Measurements from ENCODE around the gene TGDS. TPM values are rescaled to one million over a fixed set of nuclear protein-coding genes. Genes with fewer than 3 reads are reported as not detected.

The TGDS gene
- total RNA-seq, 2 experiments from 2014 or later, result 7.7 to 8.0 TPM

DNA sequence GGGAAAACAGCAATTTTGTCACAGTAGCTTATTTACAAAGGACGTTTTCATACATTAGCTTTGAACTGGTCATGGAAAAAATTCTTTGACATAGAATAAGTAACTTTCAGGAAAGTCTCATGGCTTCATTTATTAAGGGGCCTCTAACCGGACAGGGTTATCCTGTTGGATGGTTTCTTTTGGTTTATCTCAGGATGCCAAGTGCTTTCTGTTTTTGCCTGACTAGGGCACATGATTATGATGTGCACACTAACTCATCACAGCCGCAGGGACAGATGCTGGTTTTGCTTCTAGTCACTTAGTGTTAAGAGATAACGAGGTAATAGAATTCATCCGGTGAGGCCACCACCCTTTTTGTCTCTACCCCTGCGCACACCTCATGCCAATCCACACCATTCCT lies 53.0 kb downstream of the TGDS start:
- H3K9me3 ChIP-seq (ENCODE audit: low read length), result no peaks in the 10 kb centered on the region
- H3K36me3 ChIP-seq (ENCODE audit: insufficient read depth, low read length), result no peaks in the 10 kb centered on the region
- H2AFZ ChIP-seq (ENCODE audit: low read length), result no peak overlapping the region
- no peak overlapping the region for H3K27ac ChIP-seq (ENCODE audit: low read depth, low read length, poor library complexity, severe bottlenecking)
- H3K79me2 ChIP-seq (ENCODE audit: insufficient read depth, low read depth, low read length), result no peaks in the 10 kb centered on the region
- no peaks in the 10 kb centered on the region for H3K9me2 ChIP-seq (ENCODE audit: insufficient read depth, low read length)
- H4K20me1 ChIP-seq (ENCODE audit: insufficient read depth, low read length), result no peaks in the 10 kb centered on the region
- TF ChIP-seq EZH2phosphoT487 (IDR thresholded peaks at IDR 0.05; ENCODE audit: borderline replicate concordance, low read depth, low read length), result no peak
- TF ChIP-seq, protein P1, sequence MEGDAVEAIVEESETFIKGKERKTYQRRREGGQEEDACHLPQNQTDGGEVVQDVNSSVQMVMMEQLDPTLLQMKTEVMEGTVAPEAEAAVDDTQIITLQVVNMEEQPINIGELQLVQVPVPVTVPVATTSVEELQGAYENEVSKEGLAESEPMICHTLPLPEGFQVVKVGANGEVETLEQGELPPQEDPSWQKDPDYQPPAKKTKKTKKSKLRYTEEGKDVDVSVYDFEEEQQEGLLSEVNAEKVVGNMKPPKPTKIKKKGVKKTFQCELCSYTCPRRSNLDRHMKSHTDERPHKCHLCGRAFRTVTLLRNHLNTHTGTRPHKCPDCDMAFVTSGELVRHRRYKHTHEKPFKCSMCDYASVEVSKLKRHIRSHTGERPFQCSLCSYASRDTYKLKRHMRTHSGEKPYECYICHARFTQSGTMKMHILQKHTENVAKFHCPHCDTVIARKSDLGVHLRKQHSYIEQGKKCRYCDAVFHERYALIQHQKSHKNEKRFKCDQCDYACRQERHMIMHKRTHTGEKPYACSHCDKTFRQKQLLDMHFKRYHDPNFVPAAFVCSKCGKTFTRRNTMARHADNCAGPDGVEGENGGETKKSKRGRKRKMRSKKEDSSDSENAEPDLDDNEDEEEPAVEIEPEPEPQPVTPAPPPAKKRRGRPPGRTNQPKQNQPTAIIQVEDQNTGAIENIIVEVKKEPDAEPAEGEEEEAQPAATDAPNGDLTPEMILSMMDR (conservative IDR thresholded peaks at IDR 0.05; ENCODE audit: low read length), result no peak
- H3K4me3 ChIP-seq (ENCODE audit: low read depth, low read length, poor library complexity, severe bottlenecking), result no peak overlapping the region
- no peak for DNase-seq (ENCODE audit: low spot score)
- BruUV-seq (replicated peaks), result no TSS peak
- CTCF ChIA-PET (ENCODE audit: unreplicated experiment), result no interaction called here
- H3K4me2 ChIP-seq (ENCODE audit: low read length), result no peak overlapping the region
- intact Hi-C loops (cut with micrococcal nuclease; ENCODE audit: unreplicated experiment), result no loop called here
- no peaks in the 10 kb centered on the region for H3K4me1 ChIP-seq (ENCODE audit: insufficient read depth, low read length, poor library complexity, severe bottlenecking)
- POLR2A ChIA-PET, result no interaction called here

DNA sequence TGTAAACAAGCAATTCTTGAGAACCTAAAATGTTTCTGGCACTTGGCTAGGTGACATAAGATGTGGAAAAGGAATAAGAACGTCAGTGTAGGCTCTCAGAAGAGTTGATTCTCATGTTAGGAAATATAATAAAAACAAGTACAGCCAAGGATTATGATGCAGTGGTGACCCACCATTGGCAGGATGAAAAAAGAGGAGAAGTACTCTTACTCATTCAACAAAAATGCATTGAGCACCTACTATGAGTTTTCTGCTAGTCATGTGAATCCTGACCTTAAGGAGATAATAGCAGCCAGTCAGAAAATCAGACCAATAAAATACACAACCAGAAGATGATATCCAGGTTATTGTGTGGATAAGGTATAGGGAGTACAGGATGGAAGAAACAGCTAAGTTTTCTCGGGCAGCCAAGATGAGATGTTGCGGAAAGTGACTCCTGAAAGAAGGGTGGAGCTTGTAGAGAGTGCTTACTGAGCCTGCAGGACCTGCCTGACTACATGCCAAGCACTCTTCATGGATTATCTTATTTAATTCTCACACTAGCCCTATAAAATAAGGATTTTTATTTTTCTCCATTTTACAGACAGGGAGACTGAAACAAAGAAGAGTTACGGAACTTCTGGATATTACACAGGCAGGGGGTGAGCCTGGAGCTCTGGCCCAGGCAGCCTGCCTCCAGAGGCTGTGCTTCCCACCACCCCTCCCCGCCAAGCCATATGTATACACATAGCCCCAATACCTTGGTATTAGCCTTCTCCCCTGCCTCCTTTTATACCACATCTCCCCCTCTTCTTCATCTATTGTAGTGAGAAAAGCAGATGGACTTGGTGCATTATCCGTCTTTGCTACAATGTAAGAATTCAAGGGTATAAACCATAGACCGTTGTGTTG lies 58.0 kb downstream of the TGDS start:
- POLR2A ChIA-PET, result interaction anchor here (0.7 kb wide), 1 partner anchor 66 kb away, joined by 4 read pairs; no protein-coding TSS in a partner anchor
- no peak for DNase-seq (ENCODE audit: low spot score)
- H4K20me1 ChIP-seq (ENCODE audit: insufficient read depth, low read length), result no peaks in the 10 kb centered on the region

More for the DNA sequence above, 58.0 kb downstream of the TGDS start:
- no peaks in the 10 kb centered on the region for H3K79me2 ChIP-seq (ENCODE audit: insufficient read depth, low read depth, low read length)
- intact Hi-C loops (cut with micrococcal nuclease; ENCODE audit: unreplicated experiment), result no loop called here
- H2AFZ ChIP-seq (ENCODE audit: low read length), result no peak overlapping the region
- H3K9me2 ChIP-seq (ENCODE audit: insufficient read depth, low read length), result no peaks in the 10 kb centered on the region
- CTCF ChIA-PET (ENCODE audit: unreplicated experiment), result no interaction called here
- no peaks in the 10 kb centered on the region for H3K4me1 ChIP-seq (ENCODE audit: insufficient read depth, low read length, poor library complexity, severe bottlenecking)
- no peak for TF ChIP-seq EZH2phosphoT487 (IDR thresholded peaks at IDR 0.05; ENCODE audit: borderline replicate concordance, low read depth, low read length)
- TF ChIP-seq, protein P1 (conservative IDR thresholded peaks at IDR 0.05; ENCODE audit: low read length), result no peak
- no TSS peak for BruUV-seq (replicated peaks)
- H3K4me2 ChIP-seq (ENCODE audit: low read length), result no peak overlapping the region
- no peak overlapping the region for H3K4me3 ChIP-seq (ENCODE audit: low read depth, low read length, poor library complexity, severe bottlenecking)
- H3K27ac ChIP-seq (ENCODE audit: low read depth, low read length, poor library complexity, severe bottlenecking), result no peak overlapping the region
- H3K36me3 ChIP-seq (ENCODE audit: insufficient read depth, low read length), result no peaks in the 10 kb centered on the region
- H3K9me3 ChIP-seq (ENCODE audit: low read length), result no peaks in the 10 kb centered on the region

All from OCI-LY7 (cell line).